Measurements from ENCODE around the gene SUSD4. TPM values are rescaled to one million over a fixed set of nuclear protein-coding genes. Genes with fewer than 3 reads are reported as not detected.
A peak's percentile ranks its signal among the peaks of the same experiment; 100 is the strongest.

The SUSD4 gene
- total and polyA plus RNA-seq, 9 donors, result 23.0 to 80.5 (median 36.6) TPM

DNA sequence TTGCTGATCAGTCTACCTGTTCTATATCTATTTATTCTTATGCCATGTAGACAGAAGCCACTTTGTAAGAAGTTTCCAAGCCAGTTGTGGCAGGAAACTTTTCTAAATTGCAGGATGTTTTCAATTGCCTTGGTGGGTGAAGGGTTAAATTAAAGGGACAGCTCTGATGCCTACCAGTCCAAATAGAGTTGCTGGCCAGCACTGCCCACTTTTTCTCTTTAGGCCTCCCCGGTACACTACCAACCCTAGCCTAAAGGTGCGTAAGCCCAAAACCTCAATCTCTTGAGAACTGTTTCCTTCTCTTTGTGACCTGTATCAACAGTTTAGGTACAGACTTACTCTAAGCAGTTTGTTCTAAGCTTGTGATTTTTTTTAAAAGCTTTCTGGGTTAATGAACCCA lies 15.5 kb downstream of the SUSD4 start:
- no peak overlapping the region for H3K4me3 ChIP-seq
- WGBS, 3 donors, result 46 to 63% (median 57%) methylated on average over 2 of the region's 2 CpGs
- TF ChIP-seq EP300 (IDR thresholded peaks at IDR 0.05) (no peak), POLR2A (IDR thresholded peaks at IDR 0.05) (no peak)
- H3K4me1 ChIP-seq (ENCODE audit: insufficient read depth), result peaks cover 36% of the 10 kb centered on the region
- H3K36me3 ChIP-seq, result no peaks in the 10 kb centered on the region
- no peak for DNase-seq
- intact Hi-C loops (cut with DNase I), result no loop called here
- peak overlapping the region in 1 of 2 donors; percentile 78 for H3K27ac ChIP-seq
- no peaks in the 10 kb centered on the region for H3K9me3 ChIP-seq
- no peaks in the 10 kb centered on the region for H3K27me3 ChIP-seq

DNA sequence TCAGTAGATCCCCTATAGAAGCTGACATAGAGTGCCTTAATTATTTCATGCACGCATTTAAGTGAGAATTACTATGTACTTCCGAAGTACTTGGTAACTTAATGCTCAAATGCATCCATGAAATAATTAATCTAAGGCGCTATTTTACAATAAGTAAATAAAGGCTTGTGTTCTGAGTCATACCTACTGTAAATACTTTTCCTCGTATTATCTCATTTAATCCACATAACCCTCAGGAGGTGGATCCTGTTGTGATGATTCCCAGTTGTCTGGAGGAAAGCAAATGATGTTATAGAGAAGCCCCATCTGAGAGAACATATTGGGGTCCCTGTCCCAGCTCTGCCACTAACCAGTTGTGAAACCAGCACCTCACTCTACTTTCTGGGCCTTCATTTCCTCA lies 16.4 kb downstream of the SUSD4 start:
- TF ChIP-seq, protein P1, sequence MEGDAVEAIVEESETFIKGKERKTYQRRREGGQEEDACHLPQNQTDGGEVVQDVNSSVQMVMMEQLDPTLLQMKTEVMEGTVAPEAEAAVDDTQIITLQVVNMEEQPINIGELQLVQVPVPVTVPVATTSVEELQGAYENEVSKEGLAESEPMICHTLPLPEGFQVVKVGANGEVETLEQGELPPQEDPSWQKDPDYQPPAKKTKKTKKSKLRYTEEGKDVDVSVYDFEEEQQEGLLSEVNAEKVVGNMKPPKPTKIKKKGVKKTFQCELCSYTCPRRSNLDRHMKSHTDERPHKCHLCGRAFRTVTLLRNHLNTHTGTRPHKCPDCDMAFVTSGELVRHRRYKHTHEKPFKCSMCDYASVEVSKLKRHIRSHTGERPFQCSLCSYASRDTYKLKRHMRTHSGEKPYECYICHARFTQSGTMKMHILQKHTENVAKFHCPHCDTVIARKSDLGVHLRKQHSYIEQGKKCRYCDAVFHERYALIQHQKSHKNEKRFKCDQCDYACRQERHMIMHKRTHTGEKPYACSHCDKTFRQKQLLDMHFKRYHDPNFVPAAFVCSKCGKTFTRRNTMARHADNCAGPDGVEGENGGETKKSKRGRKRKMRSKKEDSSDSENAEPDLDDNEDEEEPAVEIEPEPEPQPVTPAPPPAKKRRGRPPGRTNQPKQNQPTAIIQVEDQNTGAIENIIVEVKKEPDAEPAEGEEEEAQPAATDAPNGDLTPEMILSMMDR (IDR thresholded peaks at IDR 0.05), result no peak
- TF ChIP-seq EP300 (IDR thresholded peaks at IDR 0.05), result no peak
- TF ChIP-seq POLR2A (IDR thresholded peaks at IDR 0.05), result no peak
- Histone ChIP-seq H3K4me3 (no peak overlapping the region), H3K27me3 (no peaks in the 10 kb centered on the region), H3K36me3 (no peaks in the 10 kb centered on the region), H3K4me1 (ENCODE audit: insufficient read depth) (peaks cover 36% of the 10 kb centered on the region), H3K27ac (peak overlapping the region in 1 of 2 donors; percentile 78), H3K9me3 (no peaks in the 10 kb centered on the region)
- DNase-seq, result no peak
- intact Hi-C loops (cut with DNase I), result no loop called here
- WGBS, 3 donors, result 59 to 76% (median 63%) methylated on average over 4 of the region's 4 CpGs

DNA sequence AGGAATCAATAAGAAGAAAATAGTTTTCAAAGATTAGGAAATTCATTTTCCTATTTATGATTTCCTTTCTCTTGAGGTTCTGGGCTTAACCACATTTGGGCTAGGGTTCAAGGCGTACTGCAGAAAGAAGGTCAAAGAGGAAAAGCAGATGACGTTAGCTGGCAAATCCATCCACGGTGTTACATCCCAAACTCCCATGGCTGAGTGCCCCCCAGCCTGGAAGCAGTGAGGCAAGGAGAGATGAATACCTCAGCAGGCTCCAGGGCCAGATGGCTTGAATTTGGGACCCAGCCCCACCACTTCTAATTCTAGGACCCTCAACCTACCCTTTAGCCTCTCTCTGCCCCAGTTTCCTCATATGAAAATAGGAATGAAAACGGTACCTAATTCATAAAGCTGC lies 17.7 kb downstream of the SUSD4 start:
- H3K36me3 ChIP-seq, result no peaks in the 10 kb centered on the region
- intact Hi-C loops (cut with DNase I), result no loop called here
- peaks cover 40% of the 10 kb centered on the region for H3K4me1 ChIP-seq (ENCODE audit: insufficient read depth)
- peak; percentile 52 to 75 (median 68) for DNase-seq
- H3K27me3 ChIP-seq, result no peaks in the 10 kb centered on the region
- TF ChIP-seq, protein P1 (IDR thresholded peaks at IDR 0.05), result no peak
- TF ChIP-seq POLR2A (IDR thresholded peaks at IDR 0.05) (no peak), EP300 (IDR thresholded peaks at IDR 0.05) (no peak)
- H3K27ac ChIP-seq, result peak overlapping the region in 1 of 2 donors; percentile 78
- no peak overlapping the region for H3K4me3 ChIP-seq
- WGBS, 3 donors, result 27 to 48% (median 35%) methylated on average over 4 of the region's 4 CpGs
- H3K9me3 ChIP-seq, result no peaks in the 10 kb centered on the region

DNA sequence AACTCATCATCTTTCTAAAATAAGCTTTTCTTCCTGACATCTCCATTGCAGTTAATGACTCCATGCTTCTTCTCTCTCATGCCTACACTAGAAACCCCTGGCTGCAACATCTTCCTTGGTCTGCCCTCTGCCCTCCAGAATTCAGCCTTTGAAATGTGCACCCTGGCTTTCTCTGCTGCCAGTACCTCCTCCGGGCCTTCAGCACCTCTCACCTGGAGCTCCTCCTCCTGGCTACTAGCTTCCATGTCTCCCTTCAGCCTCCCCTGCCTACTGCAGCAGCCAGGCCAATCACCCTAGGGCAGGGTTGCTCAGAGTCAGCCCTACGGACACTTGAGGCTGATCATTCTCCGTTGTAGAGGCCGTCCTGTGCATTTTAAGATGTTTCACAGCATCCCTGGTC lies 18.3 kb downstream of the SUSD4 start:
- 73 to 77% (median 76%) methylated on average over 4 of the region's 4 CpGs for WGBS, 3 donors
- TF ChIP-seq, protein P1 (IDR thresholded peaks at IDR 0.05), result no peak
- TF ChIP-seq EP300 (IDR thresholded peaks at IDR 0.05), result no peak
- no peak for TF ChIP-seq POLR2A (IDR thresholded peaks at IDR 0.05)
- H3K36me3 ChIP-seq, result no peaks in the 10 kb centered on the region
- intact Hi-C loops (cut with DNase I), result no loop called here
- no peaks in the 10 kb centered on the region for H3K9me3 ChIP-seq
- H3K27ac ChIP-seq, result peak overlapping the region in 1 of 2 donors; percentile 78
- H3K4me3 ChIP-seq, result no peak overlapping the region
- DNase-seq, result peak in 1 of 5 donors; percentile 28
- peaks cover 39% of the 10 kb centered on the region for H3K4me1 ChIP-seq (ENCODE audit: insufficient read depth)
- no peaks in the 10 kb centered on the region for H3K27me3 ChIP-seq

DNA sequence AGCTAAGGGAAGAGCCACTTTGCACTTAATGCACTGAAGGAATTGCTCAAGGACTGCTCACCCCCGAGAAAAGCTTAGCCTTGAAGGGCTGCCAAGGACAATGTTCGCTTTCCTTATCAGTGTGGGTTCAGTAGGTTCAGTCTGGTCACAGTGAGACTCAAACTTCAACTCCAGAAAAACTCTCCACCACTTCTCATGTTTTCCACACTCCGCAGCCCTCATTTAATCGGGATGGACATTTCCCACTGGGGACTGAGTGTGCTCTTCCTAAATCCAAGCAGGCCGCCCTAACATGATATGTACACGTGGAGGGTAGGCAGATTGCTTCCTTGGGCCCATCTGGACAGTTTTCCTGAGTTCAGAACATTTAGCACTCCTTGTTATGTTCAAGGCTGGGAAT lies 19.5 kb downstream of the SUSD4 start:
- Histone ChIP-seq H3K27ac (peak overlapping the region in 1 of 2 donors; percentile 78), H3K36me3 (no peaks in the 10 kb centered on the region), H3K4me1 (ENCODE audit: insufficient read depth) (peaks cover 36% of the 10 kb centered on the region), H3K4me3 (no peak overlapping the region), H3K27me3 (no peaks in the 10 kb centered on the region), H3K9me3 (no peaks in the 10 kb centered on the region)
- intact Hi-C loops (cut with DNase I), result no loop called here
- DNase-seq, result peak; percentile 61 to 82 (median 70)
- 5 to 8% (median 8%) methylated on average over 6 of the region's 6 CpGs for WGBS, 3 donors
- TF ChIP-seq POLR2A (IDR thresholded peaks at IDR 0.05), result no peak
- no peak for TF ChIP-seq EP300 (IDR thresholded peaks at IDR 0.05)
